HEK293T (cell line): Measurements from ENCODE around the gene TP53.

ENCODE experiments used
- CTCF ChIA-PET: fragments of 350-600 bp; formaldehyde crosslinking; extraction: SDS; loops from one replicate; lab custom pipeline; 2021; ENCODE audit warnings: antibody characterized with exemption, inconsistent platforms; lab: Yijun Ruan, JAX
- POLR2A ChIA-PET: fragments of 350-600 bp; formaldehyde crosslinking; extraction: SDS; loops from one replicate; lab custom pipeline; 2020; ENCODE audit warnings: antibody characterized with exemption, inconsistent platforms; lab: Yijun Ruan, JAX
- DNase-seq: peaks from one replicate; pipeline ENCODE4 v3.0.0; 2012; ENCODE audit warnings: mixed read lengths; ENCODE audit errors: extremely low spot score
- ARNT ChIP-seq: fragments of 450-650 bp; IDR thresholded peaks from 2 replicates; pipeline ENCODE4 v1.6.1; 2017; ENCODE audit warnings: mild to moderate bottlenecking
- BHLHE40 ChIP-seq: fragments of 450-650 bp; IDR thresholded peaks from 2 replicates; pipeline ENCODE4 v1.6.1; 2016; ENCODE audit warnings: mild to moderate bottlenecking, moderate library complexity, borderline replicate concordance
- CTBP1 ChIP-seq: fragments of 450-650 bp; IDR thresholded peaks from 2 replicates; pipeline ENCODE4 v1.6.1; 2016; ENCODE audit warnings: borderline replicate concordance
- ELF4 ChIP-seq: fragments of 450-650 bp; IDR thresholded peaks from 2 replicates; pipeline ENCODE4 v1.6.1; 2017; ENCODE audit warnings: antibody characterized with exemption
- FOXA1 ChIP-seq: fragments of 450-650 bp; IDR thresholded peaks from 2 replicates; pipeline ENCODE4 v1.6.1; 2016; ENCODE audit warnings: mild to moderate bottlenecking
- FOXK2 ChIP-seq: fragments of 450-650 bp; IDR thresholded peaks from 2 replicates; pipeline ENCODE4 v1.6.1; 2016; ENCODE audit warnings: mild to moderate bottlenecking
- FOXM1 ChIP-seq: fragments of 450-650 bp; IDR thresholded peaks from 2 replicates; pipeline ENCODE4 v1.6.1; 2017; ENCODE audit warnings: mild to moderate bottlenecking, borderline replicate concordance
- HDGF ChIP-seq: fragments of 450-650 bp; IDR thresholded peaks from 2 replicates; pipeline ENCODE4 v1.6.1; 2017; ENCODE audit warnings: antibody characterized with exemption, borderline replicate concordance
- L3MBTL2 ChIP-seq: fragments of 450-650 bp; conservative IDR thresholded peaks from 2 replicates; pipeline ENCODE4 v1.6.1; 2016; ENCODE audit warnings: mild to moderate bottlenecking
- LEF1 ChIP-seq: fragments of 450-650 bp; IDR thresholded peaks from 2 replicates; pipeline ENCODE4 v1.6.1; 2017; ENCODE audit warnings: mild to moderate bottlenecking, borderline replicate concordance
- NFRKB ChIP-seq: fragments of 450-650 bp; IDR thresholded peaks from 2 replicates; pipeline ENCODE4 v1.6.1; 2016; ENCODE audit warnings: mild to moderate bottlenecking, moderate library complexity
- SP1 ChIP-seq: fragments of 450-650 bp; IDR thresholded peaks from 2 replicates; pipeline ENCODE4 v1.6.1; 2017
- SUZ12 ChIP-seq: fragments of 450-650 bp; IDR thresholded peaks from 2 replicates; pipeline ENCODE4 v1.6.1; 2016; ENCODE audit warnings: mild to moderate bottlenecking
- TARDBP ChIP-seq: fragments of 450-650 bp; IDR thresholded peaks from 2 replicates; pipeline ENCODE4 v1.6.1; 2016
- ZNF384 ChIP-seq: fragments of 450-650 bp; IDR thresholded peaks from 2 replicates; pipeline ENCODE4 v1.6.1; 2016
- TF ChIP-seq, protein P1 (sequence below): fragments of 450-650 bp; IDR thresholded peaks from 2 replicates; pipeline ENCODE4 v1.6.1; 2016

TP53 gene

DNA sequence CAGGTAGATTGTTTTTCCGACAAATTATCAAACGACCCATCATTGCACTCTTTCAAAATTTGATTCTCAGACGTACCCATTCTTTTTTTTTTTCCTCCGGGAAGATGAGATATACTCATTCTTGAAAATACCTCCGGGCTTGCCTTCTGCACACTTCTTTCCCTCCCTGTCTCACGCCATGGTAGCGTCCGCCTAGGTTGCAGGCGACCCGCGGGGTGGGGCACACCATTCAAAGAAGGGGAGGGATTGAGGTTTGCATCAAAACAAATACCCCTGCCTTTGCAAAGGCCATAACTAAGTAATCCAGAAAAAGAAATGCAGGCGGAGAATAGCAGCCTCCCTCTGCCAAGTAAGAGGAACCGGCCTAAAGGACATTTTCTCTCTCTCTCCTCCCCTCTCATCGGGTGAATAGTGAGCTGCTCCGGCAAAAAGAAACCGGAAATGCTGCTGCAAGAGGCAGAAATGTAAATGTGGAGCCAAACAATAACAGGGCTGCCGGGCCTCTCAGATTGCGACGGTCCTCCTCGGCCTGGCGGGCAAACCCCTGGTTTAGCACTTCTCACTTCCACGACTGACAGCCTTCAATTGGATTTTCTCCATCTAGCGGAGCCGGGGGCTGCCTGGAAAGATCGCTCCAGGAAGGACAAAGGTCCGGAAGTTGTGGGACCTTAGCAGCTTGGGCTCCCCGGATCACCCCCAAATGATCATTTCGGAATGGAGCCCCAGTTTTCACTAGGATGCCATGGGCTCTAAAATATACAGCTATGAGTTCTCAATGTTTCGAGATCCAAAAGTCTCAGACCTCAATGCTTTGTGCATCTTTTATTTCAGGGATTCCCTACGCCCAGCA, 843 bp downstream of the TP53 start:
- ChIA-PET POLR2A (interaction anchor here (0.6 to 7.9 kb wide), 34 partner anchors 11 to 472 kb away, joined by 3 to 236 read pairs (median 8); partner anchors contain the start of genes ATP1B2, CD68, DNAH2 and EFNB3), CTCF (interaction anchor here (0.5 to 6.0 kb wide), 10 partner anchors 12 to 106 kb away, joined by 3 to 81 read pairs (median 4); partner anchors contain the start of genes DNAH2, EFNB3, SAT2 and SHBG)
- no peak for TF ChIP-seq FOXA1
- peak; percentile 4; the same call in 1 of the 2 replicates for TF ChIP-seq SP1
- TF ChIP-seq ZNF384: no peak
- TF ChIP-seq L3MBTL2: no peak
- peak; percentile 19; the same call in 1 of the 2 replicates for TF ChIP-seq NFRKB
- peak; percentile 93 for TF ChIP-seq ELF4
- no peak for TF ChIP-seq HDGF
- peak; percentile 98 for TF ChIP-seq BHLHE40
- TF ChIP-seq, protein P1, sequence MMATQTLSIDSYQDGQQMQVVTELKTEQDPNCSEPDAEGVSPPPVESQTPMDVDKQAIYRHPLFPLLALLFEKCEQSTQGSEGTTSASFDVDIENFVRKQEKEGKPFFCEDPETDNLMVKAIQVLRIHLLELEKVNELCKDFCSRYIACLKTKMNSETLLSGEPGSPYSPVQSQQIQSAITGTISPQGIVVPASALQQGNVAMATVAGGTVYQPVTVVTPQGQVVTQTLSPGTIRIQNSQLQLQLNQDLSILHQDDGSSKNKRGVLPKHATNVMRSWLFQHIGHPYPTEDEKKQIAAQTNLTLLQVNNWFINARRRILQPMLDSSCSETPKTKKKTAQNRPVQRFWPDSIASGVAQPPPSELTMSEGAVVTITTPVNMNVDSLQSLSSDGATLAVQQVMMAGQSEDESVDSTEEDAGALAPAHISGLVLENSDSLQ: no peak
- TF ChIP-seq TARDBP: no peak
- no peak for TF ChIP-seq CTBP1
- no peak for TF ChIP-seq LEF1
- no peak for TF ChIP-seq SUZ12
- TF ChIP-seq FOXK2: no peak
- TF ChIP-seq ARNT: no peak
- TF ChIP-seq FOXM1: no peak
- DNase-seq: peak; percentile 72

DNA sequence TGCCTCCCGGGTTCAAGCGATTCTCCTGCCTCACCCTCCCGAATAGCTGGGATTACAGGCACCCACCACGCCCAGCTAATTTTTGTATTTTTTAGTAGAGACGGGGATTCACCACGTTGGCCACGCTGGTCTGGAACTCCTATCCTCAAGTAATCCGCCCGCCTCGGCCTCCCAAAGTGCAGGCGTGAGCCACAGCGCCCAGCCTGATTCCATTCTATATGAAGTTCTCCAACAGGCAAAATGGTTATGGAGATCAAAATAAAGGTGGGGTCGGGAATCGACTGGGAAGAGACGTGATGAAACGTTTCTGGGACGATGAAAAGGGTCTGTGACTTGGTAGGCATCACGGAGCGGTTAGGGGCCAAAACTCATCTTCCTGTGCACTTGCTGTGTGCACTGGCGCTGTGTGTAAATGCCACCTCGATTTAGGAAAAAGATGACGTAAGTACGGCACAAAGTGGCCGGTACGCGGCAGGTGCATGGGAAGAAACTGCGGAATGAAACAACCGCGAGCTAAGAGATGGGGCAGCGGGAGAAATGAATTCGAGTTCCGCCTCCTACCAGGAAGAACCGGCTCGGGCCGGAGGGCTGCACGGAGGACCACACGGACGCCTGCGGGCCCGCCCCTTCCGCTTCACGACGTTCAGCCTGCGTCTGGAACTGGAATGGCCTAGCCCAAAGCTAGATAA, 1.6 kb downstream of the TP53 start:
- ChIA-PET POLR2A (interaction anchor here (0.6 to 7.9 kb wide), 25 partner anchors 11 to 356 kb away, joined by 3 to 236 read pairs (median 10); partner anchors contain the start of genes ATP1B2, DNAH2, EFNB3 and FXR2), CTCF (interaction anchor here (0.5 to 6.0 kb wide), 4 partner anchors 13 to 52 kb away, joined by 3 to 81 read pairs (median 3); partner anchors contain the start of gene SHBG)
- TF ChIP-seq CTBP1: 0 out of 2 replicates have a peak, but pooled peaks have one; percentile 21
- peak; percentile 55 for TF ChIP-seq L3MBTL2
- TF ChIP-seq ZNF384: no peak
- peak; percentile 84 for DNase-seq

DNA sequence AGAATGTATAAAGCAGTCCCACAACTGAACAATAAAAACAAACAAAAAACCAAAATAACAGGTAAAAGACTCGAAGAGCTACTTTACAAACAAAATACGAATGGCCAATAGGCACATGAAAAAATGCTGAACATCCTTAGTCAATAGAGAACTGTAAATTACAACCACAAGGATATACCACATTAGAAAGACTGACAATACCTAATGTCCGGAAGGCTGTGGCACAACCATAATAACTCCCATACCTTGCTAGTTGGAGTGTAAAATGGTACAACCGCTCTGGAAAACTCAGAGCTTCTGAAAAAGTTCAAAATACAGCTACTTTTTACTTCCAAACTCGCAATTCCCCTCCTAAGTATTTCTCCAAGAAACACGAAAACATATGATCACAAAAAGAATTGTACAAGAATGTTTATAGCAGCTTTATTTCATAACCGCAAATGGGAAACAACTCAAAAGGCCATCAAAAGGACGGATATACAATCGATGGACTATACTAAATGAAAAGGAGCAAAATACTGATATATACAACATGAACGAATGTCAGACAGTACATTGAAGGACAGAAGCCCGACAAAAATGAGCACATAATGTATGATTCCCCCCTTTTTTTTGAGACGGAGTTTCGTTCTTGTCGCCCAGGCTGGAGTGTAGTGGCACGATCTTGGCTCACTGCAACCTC, 2.3 kb downstream of the TP53 start:
- TF ChIP-seq HDGF: no peak
- TF ChIP-seq FOXK2: no peak
- TF ChIP-seq TARDBP: no peak
- TF ChIP-seq CTBP1: no peak
- TF ChIP-seq L3MBTL2: no peak
- TF ChIP-seq ELF4: no peak
- TF ChIP-seq ZNF384: no peak
- no peak for TF ChIP-seq FOXM1
- TF ChIP-seq LEF1: no peak
- no peak for TF ChIP-seq SP1
- no peak for TF ChIP-seq FOXA1
- ChIA-PET POLR2A (interaction anchor here (1.7 to 7.9 kb wide), 7 partner anchors 14 to 281 kb away, joined by 4 to 236 read pairs (median 23); partner anchors contain the start of genes ATP1B2, MPDU1, SAT2 and SHBG), CTCF (interaction anchor here (0.5 kb wide), 1 partner anchor 105 kb away, joined by 4 read pairs; the partner anchor contains the start of gene CD68)
- no peak for DNase-seq

DNA sequence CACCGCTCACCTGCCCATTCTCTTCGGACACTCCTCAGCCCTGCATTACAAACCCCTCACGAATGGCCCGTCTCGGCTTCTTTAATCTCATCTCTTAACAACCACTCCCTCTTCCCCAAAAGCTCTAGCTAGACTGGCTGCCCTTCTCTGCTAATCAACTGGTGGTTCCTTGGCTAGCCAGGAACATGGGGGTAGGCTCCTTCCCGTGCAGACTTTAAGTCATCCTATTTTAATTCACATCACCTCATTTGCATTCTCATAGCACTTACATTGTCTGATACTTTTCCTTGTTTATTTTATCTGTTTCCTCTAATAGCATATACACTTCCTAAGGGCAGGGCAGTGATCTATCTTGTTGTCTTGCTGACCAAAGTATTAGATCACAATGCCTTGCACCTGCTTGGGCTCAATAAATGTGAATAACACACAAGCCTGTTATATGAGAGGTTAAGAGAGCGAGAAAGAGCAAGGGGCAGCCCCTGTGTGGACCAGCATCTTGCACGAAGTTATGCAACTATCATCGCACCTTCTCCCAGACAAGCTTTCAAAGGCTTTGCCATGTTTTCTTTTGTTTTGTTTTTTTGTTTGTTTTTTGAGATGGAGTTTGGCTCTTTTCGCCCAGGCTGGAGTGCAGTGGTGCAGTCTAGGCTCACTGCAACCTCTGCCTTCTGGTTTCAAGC, 9.8 kb downstream of the TP53 start:
- POLR2A ChIA-PET: interaction anchor here (0.6 to 1.8 kb wide), 2 partner anchors 10 to 263 kb away, joined by 3 to 7 read pairs; partner anchors contain the start of genes TP53 and WRAP53
- TF ChIP-seq L3MBTL2 (no peak), FOXK2 (no peak), FOXM1 (no peak), FOXA1 (no peak), HDGF (no peak), LEF1 (no peak), ELF4 (no peak), SP1 (no peak), ZNF384 (no peak), ARNT (no peak), CTBP1 (no peak)
- TF ChIP-seq, protein P1: no peak
- CTCF ChIA-PET: no interaction called here
- no peak for DNase-seq

DNA sequence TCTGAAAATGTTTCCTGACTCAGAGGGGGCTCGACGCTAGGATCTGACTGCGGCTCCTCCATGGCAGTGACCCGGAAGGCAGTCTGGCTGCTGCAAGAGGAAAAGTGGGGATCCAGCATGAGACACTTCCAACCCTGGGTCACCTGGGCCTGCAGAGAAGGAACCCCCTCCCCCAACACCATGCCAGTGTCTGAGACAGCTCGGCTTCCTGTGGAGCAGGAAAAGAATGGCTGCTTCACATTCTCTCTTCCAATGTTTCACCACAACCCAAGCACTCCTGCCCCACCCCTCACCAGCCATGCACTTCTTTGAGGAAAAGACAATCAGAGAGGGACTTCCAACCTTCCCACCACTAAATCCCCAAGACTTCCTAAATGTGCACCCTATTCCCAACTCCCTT, 10.8 kb downstream of the TP53 start:
- POLR2A ChIA-PET: interaction anchor here (0.6 kb wide), 2 partner anchors 49 to 264 kb away, joined by 3 read pairs; no protein-coding TSS in a partner anchor
- TF ChIP-seq L3MBTL2 (no peak), ELF4 (no peak), HDGF (no peak), SP1 (no peak), BHLHE40 (no peak), FOXM1 (no peak)
- CTCF ChIA-PET: no interaction called here
- DNase-seq: peak; percentile 1
